H9 (cell line): ENCODE measurements around the gene ARHGEF9. TPM values are rescaled to one million over a fixed set of nuclear protein-coding genes. Genes with fewer than 3 reads are reported as not detected.

Experiments used
- DNase-seq: peaks from one replicate; pipeline ENCODE4 v3.0.0-alpha.2; 2017
- H2AFZ ChIP-seq: one replicate; pipeline ENCODE4 v1.6.1; 2013; ENCODE audit warnings: mild to moderate bottlenecking, low read length, control low read depth, moderate library complexity
- H2AK5ac ChIP-seq: 2 replicates; pipeline ENCODE4 v1.6.1; 2013; ENCODE audit warnings: low read length, control low read depth, mixed read lengths; ENCODE audit not compliant: insufficient read length
- H2BK120ac ChIP-seq: one replicate; pipeline ENCODE4 v1.6.1; 2013; ENCODE audit warnings: low read depth, mild to moderate bottlenecking, low read length, control low read depth, inconsistent platforms; ENCODE audit not compliant: poor library complexity, severe bottlenecking
- H2BK12ac ChIP-seq: 2 replicates; pipeline ENCODE4 v1.6.1; 2013; ENCODE audit warnings: low read length, control low read depth, mixed read lengths, low read depth; ENCODE audit not compliant: insufficient read length
- H2BK15ac ChIP-seq: 2 replicates; pipeline ENCODE4 v1.6.1; 2013; ENCODE audit warnings: low read depth, low read length, control low read depth
- H2BK20ac ChIP-seq: one replicate; pipeline ENCODE4 v1.6.1; 2013; ENCODE audit warnings: low read depth, mild to moderate bottlenecking, low read length, control low read depth, inconsistent platforms; ENCODE audit not compliant: poor library complexity, severe bottlenecking
- H2BK5ac ChIP-seq: 2 replicates; pipeline ENCODE4 v1.6.1; 2013; ENCODE audit warnings: low read length, control low read depth, mixed read lengths; ENCODE audit not compliant: insufficient read length
- H3K14ac ChIP-seq: 2 replicates; pipeline ENCODE4 v1.6.1; 2013; ENCODE audit warnings: low read length, control low read depth; ENCODE audit not compliant: insufficient read depth
- H3K18ac ChIP-seq: 2 replicates; pipeline ENCODE4 v1.6.1; 2013; ENCODE audit warnings: low read depth, mild to moderate bottlenecking, mixed read lengths, low read length, control low read depth; ENCODE audit not compliant: insufficient read length
- H3K23ac ChIP-seq: 2 replicates; pipeline ENCODE4 v1.6.1; 2013; ENCODE audit warnings: low read length, control low read depth, mixed read lengths, low read depth; ENCODE audit not compliant: insufficient read length
- H3K23me2 ChIP-seq: 2 replicates; pipeline ENCODE4 v1.6.1; 2013; ENCODE audit warnings: low read depth, mild to moderate bottlenecking, mixed read lengths, low read length, control low read depth; ENCODE audit not compliant: insufficient read length, poor library complexity, severe bottlenecking
- H3K27ac ChIP-seq: 2 replicates; pipeline ENCODE4 v1.5.1; 2013; ENCODE audit warnings: low read length, control low read depth, mixed read lengths, low read depth; ENCODE audit not compliant: insufficient read length
- H3K27me3 ChIP-seq: 2 replicates; pipeline ENCODE4 v1.6.1; 2013; ENCODE audit warnings: low read length, control low read depth, inconsistent platforms; ENCODE audit not compliant: insufficient read depth
- H3K4ac ChIP-seq: 2 replicates; pipeline ENCODE4 v1.6.1; 2013; ENCODE audit warnings: low read depth, mild to moderate bottlenecking, control low read depth, inconsistent platforms, low read length, moderate library complexity
- H3K4me1 ChIP-seq: 2 replicates; pipeline ENCODE4 v1.6.1; 2013; ENCODE audit warnings: low read length, control low read depth, inconsistent platforms; ENCODE audit not compliant: insufficient read depth
- H3K4me2 ChIP-seq: 2 replicates; pipeline ENCODE4 v1.6.1; 2013; ENCODE audit warnings: low read length, control low read depth, mixed read lengths; ENCODE audit not compliant: insufficient read length, insufficient read depth
- H3K56ac ChIP-seq: 2 replicates; pipeline ENCODE4 v1.6.1; 2013; ENCODE audit warnings: low read depth, mild to moderate bottlenecking, mixed read lengths, low read length, control low read depth; ENCODE audit not compliant: insufficient read length
- H3K79me1 ChIP-seq: 2 replicates; pipeline ENCODE4 v1.6.1; 2013; ENCODE audit warnings: low read depth, mild to moderate bottlenecking, moderate library complexity, low read length, control low read depth, inconsistent platforms; ENCODE audit not compliant: insufficient read depth, poor library complexity, severe bottlenecking
- H3K79me2 ChIP-seq: 2 replicates; pipeline ENCODE4 v1.6.1; 2013; ENCODE audit warnings: low read length, control low read depth, inconsistent platforms; ENCODE audit not compliant: insufficient read depth
- H3K9ac ChIP-seq: 2 replicates; pipeline ENCODE4 v1.6.1; 2013; ENCODE audit warnings: low read length, control low read depth, mixed read lengths; ENCODE audit not compliant: insufficient read length; ENCODE audit errors: extremely low read depth
- H3K9me3 ChIP-seq: one replicate; pipeline ENCODE4 v1.6.1; 2013; ENCODE audit warnings: low read depth, low read length, inconsistent platforms; ENCODE audit not compliant: control insufficient read depth
- H3T11ph ChIP-seq: one replicate; pipeline ENCODE4 v1.6.1; 2013; ENCODE audit warnings: mild to moderate bottlenecking, low read length, control low read depth, inconsistent platforms
- H4K20me1 ChIP-seq: one replicate; pipeline ENCODE4 v1.6.1; 2013; ENCODE audit not compliant: control insufficient read depth, insufficient read length, insufficient read depth
- H4K5ac ChIP-seq: 2 replicates; pipeline ENCODE4 v1.6.1; 2013; ENCODE audit warnings: low read depth, mild to moderate bottlenecking, mixed read lengths, low read length, control low read depth; ENCODE audit not compliant: insufficient read length
- H4K8ac ChIP-seq: replicated peaks from 2 replicates; pipeline ENCODE4 v1.6.1; 2013; ENCODE audit warnings: low read length, control low read depth, mixed read lengths, low read depth; ENCODE audit not compliant: insufficient read length
- H4K91ac ChIP-seq: 2 replicates; pipeline ENCODE4 v1.6.1; 2013; ENCODE audit warnings: low read depth, mild to moderate bottlenecking, moderate library complexity, mixed read lengths, low read length, control low read depth; ENCODE audit not compliant: insufficient read length
- H3K27ac Mint-ChIP-seq, 3 experiments: 2 replicates in 2 of 3; 3 replicates in 1 of 3; pipeline ENCODE4 v1.8.0; 2020 to 2021; ENCODE audit warnings: mixed read lengths in 3 of 3, mild to moderate bottlenecking in 1 of 3, moderate library complexity in 1 of 3
- H3K27me3 Mint-ChIP-seq: 2 replicates; pipeline ENCODE4 v1.8.0; 2021; ENCODE audit warnings: low read depth, mild to moderate bottlenecking, moderate library complexity, mixed read lengths
- H3K36me3 Mint-ChIP-seq, 3 experiments: 2 replicates in 2 of 3; 3 replicates in 1 of 3; pipeline ENCODE4 v1.8.0; 2020 to 2021; ENCODE audit warnings: low read depth in 3 of 3, mixed read lengths in 3 of 3; ENCODE audit not compliant: insufficient read depth in 1 of 3
- H3K4me1 Mint-ChIP-seq, 2 experiments: 2 replicates each; pipeline ENCODE4 v1.8.0; 2020; ENCODE audit warnings: mixed read lengths in 2 of 2
- H3K4me3 Mint-ChIP-seq, 2 experiments: 2 replicates in 1 of 2; 3 replicates in 1 of 2; pipeline ENCODE4 v1.8.0; 2020 to 2021; ENCODE audit warnings: mild to moderate bottlenecking in 2 of 2, mixed read lengths in 2 of 2, moderate library complexity in 1 of 2
- H3K9me3 Mint-ChIP-seq, 2 experiments: 2 replicates in 1 of 2; 3 replicates in 1 of 2; pipeline ENCODE4 v1.8.0; 2020; ENCODE audit warnings: mild to moderate bottlenecking in 2 of 2, mixed read lengths in 2 of 2, moderate library complexity in 1 of 2
- CTCF ChIP-seq: fragments of 200-600 bp; sonication (generic); conservative IDR thresholded peaks from 3 replicates; pipeline ENCODE4 v1.8.0; 2021; ENCODE audit warnings: antibody characterized with exemption, mild to moderate bottlenecking
- WGBS: extraction: QIAGEN DNeasy Blood & Tissue Kit; methylation state at CpG from one replicate; pipeline ENCODE4 v1.1.7; 2013; ENCODE audit warnings: missing lambda C conversion rate, low lambda C conversion rate, mixed read lengths; ENCODE audit not compliant: insufficient read length; ENCODE audit errors: extremely low coverage; 5-methylcytosine and 5-hydroxymethylcytosine counted together
- total RNA-seq: library from RNA; stranded (reverse); gene quantifications from 2 replicates; pipeline ENCODE4 v1.2.1, GENCODE V29; 2021

Gene ARHGEF9
- total RNA-seq, 1 experiment from 2014 or later: 26.4 TPM

- Histone ChIP-seq H3K14ac (peak overlapping the region; percentile 92; the same call in 1 of the 2 replicates), H3K18ac (peak overlapping the region; percentile 94), H2AFZ (no peak overlapping the region), H4K91ac (no peak overlapping the region), H3K4ac (no peak overlapping the region), H3K56ac (no peak overlapping the region), H3K4me2 (peak overlapping the region; percentile 89), H2BK20ac (no peak overlapping the region), H4K20me1 (no peaks in the 10 kb centered on the region), H2BK15ac (no peak overlapping the region), H3K9me3 (peaks cover 57% of the 10 kb centered on the region), H3K23me2 (peaks cover 5% of the 10 kb centered on the region), H3K27me3 (no peaks in the 10 kb centered on the region), H4K5ac (no peak overlapping the region), H2AK5ac (no peak overlapping the region), H4K8ac (no peak overlapping the region), H2BK5ac (no peak overlapping the region), H3K9ac (peak overlapping the region; percentile 78), H3T11ph (no peak overlapping the region), H2BK12ac (no peak overlapping the region), H3K4me1 (peaks cover 3% of the 10 kb centered on the region; the same call in 1 of the 2 replicates), H3K79me1 (peaks cover 14% of the 10 kb centered on the region), H3K23ac (no peak overlapping the region), H3K79me2 (peaks cover 6% of the 10 kb centered on the region; the same call in 1 of the 2 replicates), H3K27ac (peak overlapping the region; percentile 91), H2BK120ac (no peak overlapping the region)
- Mint-ChIP-seq H3K36me3 (peaks cover 0 to 2% (median 2%) of the 10 kb centered on the region in 3 experiments; a peak in 4 of 7 replicates), H3K4me1 (peaks cover 34 to 46% of the 10 kb centered on the region in 2 experiments), H3K27ac (peak overlapping the region; percentile 46 to 98 (median 96); a peak in 5 of 7 replicates), H3K27me3 (no peaks in the 10 kb centered on the region; the same call in 1 of the 2 replicates), H3K4me3 (peak overlapping the region; percentile 88 to 93), H3K9me3 (peaks cover 75 to 76% of the 10 kb centered on the region in 2 experiments)
- DNase-seq: peak; percentile 22
- no CpG with 5 or more reads among the region's 25 CpGs for WGBS
- no peak for TF ChIP-seq CTCF
Observed at GRCh38 chrX:63754136-63754859, 30.7 kb downstream of the ARHGEF9 start.
